Esophagus squamous epithelium (tissue), 4 donors: Measurements from ENCODE around the gene MUSK.

ENCODE experiments used
- CTCF ChIP-seq, 6 experiments: fragments of 450-650 bp in 4 of 6; fragments of 200-600 bp in 2 of 6; sonication (generic) in 2 of 6; IDR thresholded peaks; one replicate each; pipeline ENCODE4 v1.5.1; 2016 to 2019; ENCODE audit warnings: antibody characterized with exemption in 6 of 6, mild to moderate bottlenecking in 4 of 6, moderate library complexity in 4 of 6
- POLR2A ChIP-seq, 4 donors: fragments of 450-650 bp; IDR thresholded peaks; one replicate each; pipeline ENCODE4 v1.6.1; 2017; ENCODE audit warnings: antibody characterized with exemption in 4 of 4, mild to moderate bottlenecking in 4 of 4, moderate library complexity in 3 of 4

GRCh38 chr9:110769667-110770066 is 101.1 kb downstream of the MUSK start:
- TF ChIP-seq POLR2A (IDR thresholded peaks at IDR 0.05), result no peak
- TF ChIP-seq CTCF (IDR thresholded peaks at IDR 0.05), result no peak
